Skeletal muscle tissue (tissue), 4 donors: ENCODE measurements around the gene NNMT. TPM values are rescaled to one million over a fixed set of nuclear protein-coding genes. Genes with fewer than 3 reads are reported as not detected.
A peak's percentile ranks its signal among the peaks of the same experiment; 100 is the strongest.
"Not testable (repeated sequence)": the region's sequence is repeated elsewhere in the genome, so short reads cannot be mapped to it uniquely, and the experiment has no call there.

ENCODE experiments used
- H3K27ac ChIP-seq: one replicate; pipeline ENCODE4 v1.7.0; 2013; ENCODE audit warnings: mild to moderate bottlenecking, low read depth, low read length, inconsistent platforms
- H3K27me3 ChIP-seq, 3 donors: one replicate each; pipeline ENCODE4 v1.7.0; 2013; ENCODE audit warnings: low read length in 3 of 3; ENCODE audit not compliant: control insufficient read depth in 3 of 3, insufficient read depth in 3 of 3
- H3K36me3 ChIP-seq, 3 donors: one replicate each; pipeline ENCODE4 v1.7.0; 2013; ENCODE audit warnings: low read length in 3 of 3; ENCODE audit not compliant: control insufficient read depth in 3 of 3, insufficient read depth in 3 of 3
- H3K4me1 ChIP-seq, 3 donors: one replicate each; pipeline ENCODE4 v1.7.0; 2013; ENCODE audit warnings: low read length in 3 of 3, mild to moderate bottlenecking in 3 of 3; ENCODE audit not compliant: control insufficient read depth in 3 of 3, insufficient read depth in 3 of 3
- H3K4me3 ChIP-seq, 3 donors: one replicate each; pipeline ENCODE4 v1.7.0; 2013; ENCODE audit warnings: low read length in 3 of 3
- H3K9ac ChIP-seq, 3 donors: one replicate each; pipeline ENCODE4 v1.7.0; 2013; ENCODE audit warnings: low read length in 3 of 3, mild to moderate bottlenecking in 3 of 3, moderate library complexity in 2 of 3, low read depth in 1 of 3
- H3K9me3 ChIP-seq, 3 donors: one replicate each; pipeline ENCODE4 v1.7.0; 2013; ENCODE audit warnings: low read length in 3 of 3; ENCODE audit not compliant: control insufficient read depth in 3 of 3
- total RNA-seq: library from RNA; depleted of rRNA; stranded (reverse); fragments of >200 nt; gene quantifications from one replicate; pipeline ENCODE4 v1.2.3, GENCODE V29; 2014
- donor health status: Osteomylitis.

The NNMT gene
- total RNA-seq, 1 donor from 2014 or later, result 87.2 TPM

GRCh38 chr11:114340311-114341131 is 44.3 kb downstream of the NNMT start:
- Histone ChIP-seq H3K4me3 (peak overlapping the region; percentile 54 to 79 (median 66)), H3K9ac (peak overlapping the region in 2 of 3 donors; percentile 48 to 55), H3K4me1 (peaks cover 4 to 9% (median 8%) of the 10 kb centered on the region in 3 donors), H3K27ac (no peak overlapping the region), H3K27me3 (no peaks in the 10 kb centered on the region), H3K9me3 (no peaks in the 10 kb centered on the region), H3K36me3 (no peaks in the 10 kb centered on the region)

- H3K36me3 ChIP-seq, H3K4me3 ChIP-seq, H3K27me3 ChIP-seq, H3K4me1 ChIP-seq, H3K27ac ChIP-seq, H3K9me3 ChIP-seq, H3K9ac ChIP-seq: not testable (repeated sequence)
Observed at GRCh38 chr11:114341667-114342066, 45.5 kb downstream of the NNMT start.

GRCh38 chr11:114342476-114342875 is 46.3 kb downstream of the NNMT start:
- Histone ChIP-seq H3K27ac (no peak overlapping the region), H3K9ac (no peak overlapping the region), H3K36me3 (no peaks in the 10 kb centered on the region), H3K4me1 (peaks cover 4 to 9% (median 8%) of the 10 kb centered on the region in 3 donors), H3K9me3 (no peaks in the 10 kb centered on the region), H3K27me3 (no peaks in the 10 kb centered on the region), H3K4me3 (no peak overlapping the region)

- Histone ChIP-seq H3K9ac (no peak overlapping the region), H3K27ac (no peak overlapping the region), H3K27me3 (no peaks in the 10 kb centered on the region), H3K4me3 (no peak overlapping the region), H3K4me1 (peaks cover 4 to 9% (median 9%) of the 10 kb centered on the region in 3 donors), H3K36me3 (no peaks in the 10 kb centered on the region), H3K9me3 (no peaks in the 10 kb centered on the region)
Observed at GRCh38 chr11:114343020-114343419, 46.8 kb downstream of the NNMT start.

DNA sequence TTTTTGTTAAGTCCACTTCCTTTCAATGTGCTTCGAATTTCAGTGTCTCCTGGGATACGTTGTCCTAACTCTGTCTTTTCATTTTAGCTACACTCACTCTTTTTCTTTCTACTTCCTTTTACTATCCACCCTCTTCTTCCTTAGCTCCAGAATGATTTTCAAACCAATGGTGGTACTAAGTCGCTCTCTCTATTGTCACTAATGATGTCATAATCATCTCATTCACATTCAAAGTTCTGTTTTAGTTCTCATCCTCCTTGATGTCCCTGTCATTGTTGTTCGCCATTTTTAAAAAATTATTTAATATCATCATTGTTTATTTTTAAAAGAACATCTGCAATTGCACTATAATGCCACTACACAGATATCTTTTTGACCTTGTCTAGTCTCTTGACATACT is 47.3 kb downstream of the NNMT start:
- Histone ChIP-seq H3K9me3 (no peaks in the 10 kb centered on the region), H3K9ac (no peak overlapping the region), H3K27me3 (no peaks in the 10 kb centered on the region), H3K4me3 (no peak overlapping the region), H3K27ac (no peak overlapping the region), H3K36me3 (no peaks in the 10 kb centered on the region), H3K4me1 (peaks cover 4 to 11% (median 9%) of the 10 kb centered on the region in 3 donors)

GRCh38 chr11:114344494-114344893 is 48.3 kb downstream of the NNMT start:
- Histone ChIP-seq H3K27me3 (no peaks in the 10 kb centered on the region), H3K27ac (no peak overlapping the region), H3K4me1 (peaks cover 4 to 11% (median 9%) of the 10 kb centered on the region in 3 donors), H3K9me3 (no peaks in the 10 kb centered on the region), H3K9ac (no peak overlapping the region), H3K36me3 (no peaks in the 10 kb centered on the region), H3K4me3 (no peak overlapping the region)

DNA sequence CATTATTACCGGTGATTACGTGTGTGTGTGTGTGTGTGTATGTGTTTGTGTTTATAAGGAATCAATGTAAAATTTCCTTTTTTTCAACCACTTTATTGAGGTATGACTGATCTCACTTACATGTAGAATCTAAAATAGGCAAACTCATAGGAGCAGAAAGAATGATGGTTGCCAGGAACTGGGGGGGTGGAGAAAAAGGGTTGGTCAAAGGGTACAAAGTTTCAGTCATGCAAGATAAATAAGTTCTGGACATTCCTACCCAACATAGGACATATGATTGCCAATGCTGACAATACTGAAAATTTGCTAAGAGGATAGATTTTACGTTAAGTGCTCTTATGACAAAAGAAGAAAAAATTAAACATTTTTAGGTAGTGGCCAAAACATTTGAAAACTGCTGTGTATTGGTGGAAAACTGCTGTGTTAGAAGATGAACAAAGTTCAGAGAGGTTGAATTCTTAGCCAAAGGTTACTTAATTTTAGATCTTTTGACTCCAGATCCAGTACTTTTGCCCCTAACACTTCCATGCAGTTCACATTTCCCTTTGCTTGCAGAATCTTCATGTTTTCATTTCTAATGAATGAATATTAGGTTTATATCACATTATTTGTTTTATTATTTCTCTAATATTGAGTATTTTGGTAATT is 49.5 kb downstream of the NNMT start:
- no peaks in the 10 kb centered on the region for H3K36me3 ChIP-seq
- H3K4me3 ChIP-seq, result no peak overlapping the region
- H3K27ac ChIP-seq, result no peak overlapping the region
- peaks cover under 1 to 6% (median 2%) of the 10 kb centered on the region in 3 donors for H3K4me1 ChIP-seq
- no peaks in the 10 kb centered on the region for H3K9me3 ChIP-seq
- H3K27me3 ChIP-seq, result no peaks in the 10 kb centered on the region
- no peak overlapping the region for H3K9ac ChIP-seq

GRCh38 chr11:114346709-114347141 is 50.5 kb downstream of the NNMT start:
- Histone ChIP-seq H3K9me3 (no peaks in the 10 kb centered on the region), H3K9ac (no peak overlapping the region), H3K4me1 (peaks cover 0 to 3% (median 0%) of the 10 kb centered on the region in 3 donors), H3K27ac (no peak overlapping the region), H3K36me3 (no peaks in the 10 kb centered on the region), H3K4me3 (peak overlapping the region in 2 of 3 donors; percentile 42 to 66), H3K27me3 (no peaks in the 10 kb centered on the region)

- Histone ChIP-seq H3K4me3 (no peak overlapping the region), H3K4me1 (peaks cover 0 to 3% (median 0%) of the 10 kb centered on the region in 3 donors), H3K27ac (no peak overlapping the region), H3K27me3 (no peaks in the 10 kb centered on the region), H3K9me3 (no peaks in the 10 kb centered on the region), H3K9ac (no peak overlapping the region), H3K36me3 (no peaks in the 10 kb centered on the region)
Observed at GRCh38 chr11:114348200-114349191, 52.3 kb downstream of the NNMT start.
